HG03575 (cell line): ENCODE measurements around the gene SND1.

Experiments used
- ATAC-seq: cut with Tn5 transposase; IDR thresholded peaks from one replicate; pipeline ENCODE4 v1.9.1; 2021; ENCODE audit not compliant: unreplicated experiment, insufficient number of reproducible peaks, low FRiP score; ENCODE audit errors: extremely low read depth

The SND1 gene

DNA sequence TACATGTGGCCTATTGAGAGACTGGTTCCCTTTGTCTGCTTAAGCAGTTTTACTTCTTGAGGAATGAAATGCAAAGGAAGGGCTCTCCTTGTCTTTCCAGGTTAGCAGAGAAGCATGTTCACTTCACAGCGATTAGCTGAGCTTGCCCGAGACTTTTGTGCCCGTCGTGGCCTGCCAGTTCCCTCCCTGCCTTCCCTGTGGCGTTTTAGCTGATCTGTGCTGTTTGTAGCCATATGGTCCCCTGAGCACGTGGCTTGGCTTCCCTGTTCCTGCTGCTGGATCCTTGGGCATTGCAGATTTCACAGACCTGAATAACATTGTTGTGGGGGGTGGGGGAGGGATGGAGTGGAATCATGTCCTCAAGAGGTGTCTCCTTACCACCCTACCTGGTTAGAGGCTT lies 61.8 kb downstream of the SND1 start:
- ATAC-seq: no peak

GRCh38 chr7:127715272-127715671 lies 63.3 kb downstream of the SND1 start:
- no peak for ATAC-seq

- no peak for ATAC-seq
These were observed 63.9 kb downstream of the SND1 start for GRCh38 chr7:127715901-127716300.

DNA sequence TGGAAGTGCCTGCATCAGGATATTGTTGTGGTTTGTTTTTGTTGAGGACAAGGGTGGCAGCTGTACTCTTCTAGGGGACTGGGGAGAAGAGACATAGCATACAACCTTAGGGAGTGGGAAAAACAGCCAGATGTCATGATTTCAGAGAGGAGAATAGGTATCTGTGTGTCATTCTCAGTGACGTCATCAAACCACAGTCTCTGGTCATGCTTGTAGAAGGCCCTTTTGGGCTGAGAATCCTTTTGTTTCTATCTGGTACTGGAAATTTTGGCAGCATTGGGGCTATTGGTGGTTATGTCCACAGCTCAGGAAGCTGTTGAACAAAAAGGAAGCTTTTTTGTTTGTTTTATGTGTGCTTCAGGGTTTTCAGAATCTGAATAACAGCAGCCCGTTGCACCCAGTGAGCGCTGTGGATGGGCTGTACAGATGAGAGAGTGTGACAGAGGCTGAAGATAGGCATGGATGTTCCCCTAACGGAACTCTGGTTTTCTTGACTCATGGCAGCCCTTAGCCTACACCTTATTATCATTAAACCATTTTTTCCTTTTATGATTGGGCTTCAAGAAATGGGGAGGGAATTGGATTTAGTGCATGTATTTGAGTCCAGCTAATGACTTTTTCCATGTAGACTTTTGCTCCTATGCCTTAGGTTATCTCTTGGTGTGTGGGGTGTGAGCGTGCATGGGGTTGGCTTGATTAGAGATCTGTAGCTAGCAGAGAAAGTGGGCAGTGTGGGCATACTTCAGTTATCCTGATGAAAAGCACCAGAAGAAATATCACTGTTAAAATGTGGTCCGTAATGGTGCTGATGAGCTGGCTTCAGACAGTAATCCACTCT lies 65.7 kb downstream of the SND1 start:
- ATAC-seq: no peak

DNA sequence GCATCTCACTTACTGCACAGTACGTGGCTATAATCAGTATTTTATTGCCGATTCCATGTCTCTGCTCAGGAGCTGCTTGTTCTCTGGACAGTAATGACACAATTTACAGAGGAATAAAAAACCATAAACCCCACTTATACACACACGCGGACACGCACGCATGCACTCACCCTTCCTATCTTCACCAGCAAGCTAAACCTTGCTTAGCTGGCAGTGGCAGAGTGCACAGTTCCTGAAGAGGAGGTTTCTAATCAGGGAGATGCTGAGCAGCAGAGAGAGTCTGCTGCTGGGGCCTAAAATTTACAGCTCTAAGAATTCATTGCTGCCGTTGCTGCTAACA lies 66.3 kb downstream of the SND1 start:
- ATAC-seq: no peak

DNA sequence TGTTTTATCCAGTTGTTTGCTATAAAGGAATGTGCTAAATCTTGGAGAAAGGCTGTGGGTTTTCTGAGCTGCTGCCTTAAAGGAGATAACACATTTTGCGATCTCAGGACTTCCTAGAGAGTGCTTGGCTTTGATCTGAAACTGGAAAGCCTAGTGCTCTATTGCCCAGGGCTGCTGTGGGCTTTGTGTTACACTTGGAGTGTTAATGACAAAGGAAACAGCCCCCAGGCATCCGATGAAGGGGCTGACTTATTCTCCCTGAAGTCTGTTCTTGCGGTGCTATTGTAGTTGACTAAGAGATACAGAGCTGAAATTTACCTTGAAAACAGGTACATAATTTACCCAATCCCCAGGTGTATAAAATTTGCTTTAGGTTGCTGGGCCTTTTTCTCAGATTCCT lies 74.5 kb downstream of the SND1 start:
- no peak for ATAC-seq

DNA sequence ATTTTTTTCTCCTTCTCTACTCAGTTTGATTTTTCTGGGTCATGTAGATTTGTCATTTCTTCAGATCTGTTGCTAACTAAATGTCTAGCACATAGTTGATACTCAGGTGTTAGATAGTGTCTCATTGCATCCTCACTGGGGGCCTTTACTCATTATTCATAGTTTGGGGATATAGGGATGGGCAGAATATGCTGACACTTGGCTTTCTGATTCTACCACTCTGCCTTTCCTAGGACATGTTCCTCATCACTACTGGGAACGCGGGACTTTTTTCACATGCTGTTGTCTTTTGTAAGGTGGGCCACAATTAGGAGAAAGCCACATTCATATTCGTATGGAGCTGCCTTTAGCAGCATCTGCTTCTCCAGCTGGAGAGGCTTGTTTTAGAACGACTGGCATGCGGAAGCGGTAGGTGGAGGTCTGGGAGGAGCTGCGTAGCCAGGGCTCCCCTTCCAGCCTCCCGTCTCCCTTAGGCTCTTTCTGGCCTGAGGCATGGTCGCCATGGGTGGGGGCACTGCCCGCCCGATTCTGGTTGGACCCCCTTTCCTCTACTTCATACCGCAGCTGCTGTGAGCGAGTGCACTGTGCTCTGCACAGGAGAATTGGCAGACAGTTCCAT lies 78.8 kb downstream of the SND1 start:
- ATAC-seq: no peak

GRCh38 chr7:127731431-127732080 lies 79.6 kb downstream of the SND1 start:
- no peak for ATAC-seq

DNA sequence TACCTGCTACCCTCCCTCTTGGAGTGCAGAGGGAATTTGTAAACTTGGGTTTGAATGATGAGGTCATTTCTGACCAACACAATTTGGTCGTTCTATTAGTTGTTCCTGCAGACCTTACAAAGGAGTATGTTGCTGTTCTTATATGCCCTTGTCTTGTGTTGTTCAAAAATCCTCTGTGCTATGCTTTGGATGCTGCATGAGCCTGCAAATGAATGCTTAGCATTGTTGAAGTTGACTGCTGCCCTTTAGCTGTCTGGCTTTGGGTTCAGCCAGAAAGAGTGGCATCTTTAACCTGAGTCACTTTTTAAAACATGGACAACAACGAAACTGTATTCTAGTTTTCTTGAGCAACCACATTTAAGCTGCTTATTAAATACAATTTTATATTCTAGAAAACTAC lies 80.3 kb downstream of the SND1 start:
- no peak for ATAC-seq

DNA sequence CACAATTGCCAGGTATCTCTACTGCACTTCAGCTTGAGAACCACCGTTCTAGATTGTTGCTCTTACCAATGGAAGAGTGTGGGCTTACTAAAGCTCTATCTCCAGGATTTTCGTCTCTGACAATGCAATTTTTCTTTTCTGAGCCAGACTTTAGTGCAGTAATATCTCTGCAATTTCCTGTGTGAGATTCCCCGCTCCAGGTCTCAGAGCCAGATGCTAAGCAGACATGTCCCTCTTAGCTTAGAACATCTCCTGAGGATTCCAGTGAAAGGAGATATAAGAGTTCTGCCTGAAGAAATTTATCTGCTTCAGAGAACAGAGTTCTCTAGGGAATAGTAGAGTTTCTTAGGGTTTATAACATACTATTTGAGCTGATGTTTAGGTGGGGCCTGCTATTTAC lies 82.0 kb downstream of the SND1 start:
- ATAC-seq: no peak

DNA sequence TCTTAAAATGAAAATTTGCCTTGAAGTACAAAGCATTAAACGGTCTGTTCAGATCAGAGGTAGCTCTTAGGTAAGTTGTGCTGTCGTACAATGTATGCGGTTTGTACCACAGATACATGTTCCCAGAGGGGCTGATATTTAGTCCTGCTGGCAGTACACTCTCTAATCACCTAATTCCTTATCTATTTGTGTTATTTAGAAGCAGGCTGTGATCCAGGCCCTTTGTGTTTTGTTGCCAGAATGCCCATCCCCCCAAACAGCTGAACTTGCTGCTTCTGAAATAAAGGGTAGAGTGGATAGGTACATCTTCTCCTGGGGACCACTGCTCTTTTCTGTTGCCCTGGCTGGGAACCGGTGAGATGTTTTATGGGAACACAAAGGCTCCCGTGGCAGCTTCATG lies 84.5 kb downstream of the SND1 start:
- no peak for ATAC-seq

- ATAC-seq: no peak
These were observed 86.9 kb downstream of the SND1 start for GRCh38 chr7:127738859-127739258.

- ATAC-seq: no peak
These were observed 89.9 kb downstream of the SND1 start for GRCh38 chr7:127741764-127742375.

GRCh38 chr7:127745445-127745844 lies 93.5 kb downstream of the SND1 start:
- ATAC-seq: no peak

- ATAC-seq: no peak
These were observed 99.1 kb downstream of the SND1 start for GRCh38 chr7:127751062-127751461.

- no peak for ATAC-seq
These were observed 99.8 kb downstream of the SND1 start for GRCh38 chr7:127751490-127752448.

- ATAC-seq: no peak
These were observed 100.8 kb downstream of the SND1 start for GRCh38 chr7:127752829-127753228.

GRCh38 chr7:127754457-127754856 lies 102.5 kb downstream of the SND1 start:
- no peak for ATAC-seq

GRCh38 chr7:127755521-127755920 lies 103.5 kb downstream of the SND1 start:
- ATAC-seq: no peak
